Left hindlimb (tissue), 1 donor: ENCODE results near the gene CDH20.

Experiments
- DNase-seq: peaks from one replicate; pipeline ENCODE4 v3.0.0-alpha.2; 2018

The CDH20 gene

GRCh38 chr18:61432590-61432989, 99.4 kb downstream of the CDH20 start:
- DNase-seq, result no peak

GRCh38 chr18:61435064-61435652, 101.9 kb downstream of the CDH20 start:
- DNase-seq, result no peak

- DNase-seq, result no peak
Observed at GRCh38 chr18:61443081-61443725, 110.0 kb downstream of the CDH20 start.

- no peak for DNase-seq
Observed at GRCh38 chr18:61448316-61448715, 115.1 kb downstream of the CDH20 start.

- no peak for DNase-seq
Observed at GRCh38 chr18:61459896-61460648, 126.8 kb downstream of the CDH20 start.

GRCh38 chr18:61464551-61465142, 131.4 kb downstream of the CDH20 start:
- DNase-seq, result no peak

- DNase-seq, result no peak
Observed at GRCh38 chr18:61466736-61467135, 133.5 kb downstream of the CDH20 start.

GRCh38 chr18:61470031-61470674, 136.9 kb downstream of the CDH20 start:
- no peak for DNase-seq

GRCh38 chr18:61471541-61471940, 138.3 kb downstream of the CDH20 start:
- DNase-seq, result no peak

- DNase-seq, result no peak
Observed at GRCh38 chr18:61471942-61472341, 138.7 kb downstream of the CDH20 start.

- no peak for DNase-seq
Observed at GRCh38 chr18:61474341-61474740, 141.1 kb downstream of the CDH20 start.

- no peak for DNase-seq
Observed at GRCh38 chr18:61474918-61475317, 141.7 kb downstream of the CDH20 start.

- no peak for DNase-seq
Observed at GRCh38 chr18:61475931-61476330, 142.7 kb downstream of the CDH20 start.

- DNase-seq, result no peak
Observed at GRCh38 chr18:61489334-61489733, 156.1 kb downstream of the CDH20 start.

GRCh38 chr18:61496374-61496773, 163.1 kb downstream of the CDH20 start:
- no peak for DNase-seq

GRCh38 chr18:61497422-61497821, 164.2 kb downstream of the CDH20 start:
- no peak for DNase-seq

- DNase-seq, result peak; percentile 59
Observed at GRCh38 chr18:61502472-61502871, 169.2 kb downstream of the CDH20 start.

GRCh38 chr18:61503688-61504087, 170.5 kb downstream of the CDH20 start:
- no peak for DNase-seq

- no peak for DNase-seq
Observed at GRCh38 chr18:61528961-61529360, 195.7 kb downstream of the CDH20 start.

GRCh38 chr18:61530681-61531080, 197.5 kb downstream of the CDH20 start:
- DNase-seq, result no peak

GRCh38 chr18:61531182-61531581, 198.0 kb downstream of the CDH20 start:
- no peak for DNase-seq

- DNase-seq, result no peak
Observed at GRCh38 chr18:61531891-61532290, 198.7 kb downstream of the CDH20 start.

- no peak for DNase-seq
Observed at GRCh38 chr18:61535401-61535800, 202.2 kb downstream of the CDH20 start.
